ENCODE results near the gene AMY2A. TPM values are rescaled to one million over a fixed set of nuclear protein-coding genes. Genes with fewer than 3 reads are reported as not detected.
"Not testable (repeated sequence)": the region's sequence is repeated elsewhere in the genome, so short reads cannot be mapped to it uniquely, and the experiment has no call there.

Gene AMY2A
- total and polyA plus RNA-seq, 9 of the 15 experiments (the other 6 are each of a cell fraction or from before 2014, with no cell fraction given), result 0.33 TPM; not detected in 8

GRCh38 chr1:103576065-103576464, 41.2 kb upstream of the AMY2A start:
- Histone ChIP-seq H3K9me3 (replicated peaks; ENCODE audit: control insufficient read depth, insufficient read depth, low read depth, low read length) (no peaks in the 10 kb centered on the region), H3K4me2 (ENCODE audit: insufficient read depth, low read length) (no peak overlapping the region), H3K79me2 (ENCODE audit: control insufficient read depth, insufficient read depth, low read length) (no peaks in the 10 kb centered on the region), H4K20me1 (replicated peaks; ENCODE audit: control insufficient read depth, insufficient read depth, low read length) (no peaks in the 10 kb centered on the region), H3K27me3 (ENCODE audit: control insufficient read depth in 2 of 2, insufficient read depth in 2 of 2, low read length in 2 of 2) (no peaks in the 10 kb centered on the region), H3K27ac (ENCODE audit: extremely low read depth, low read depth, low read length) (no peak overlapping the region), H3K9ac (ENCODE audit: insufficient read depth in 1 of 2, low read depth in 2 of 2, low read length in 2 of 2) (no peak overlapping the region), H3K4me1 (replicated peaks in 1 of 2; ENCODE audit: control insufficient read depth in 2 of 2, insufficient read depth in 2 of 2, low read length in 2 of 2) (no peaks in the 10 kb centered on the region), H3K4me3 (no peak overlapping the region), H2AFZ (ENCODE audit: low read depth, low read length) (no peak overlapping the region), H3K9me1 (ENCODE audit: control insufficient read depth, insufficient read depth, low read length) (no peaks in the 10 kb centered on the region), H3K36me3 (ENCODE audit: control insufficient read depth, insufficient read depth, low read length) (no peaks in the 10 kb centered on the region)
- no TSS peak for BruUV-seq (replicated peaks)
- FAIRE-seq (no peak), DNase-seq (ENCODE audit: extremely low read depth in 1 of 4, low spot score in 3 of 4) (no peak), ATAC-seq (no peak)
- in situ Hi-C loops (cut with MboI) (no loop called here), intact Hi-C loops (cut with micrococcal nuclease) (no loop called here)
- TF ChIP-seq ZNF785 (CRISPR knock-in tag; IDR thresholded peaks at IDR 0.05) (no peak), TEAD2 (tag; IDR thresholded peaks at IDR 0.05) (no peak), CBX2 (IDR thresholded peaks at IDR 0.05; ENCODE audit: insufficient read depth, low read length, poor library complexity, severe bottlenecking) (no peak)
- POLR2A ChIA-PET, result no interaction called here
- CTCF ChIA-PET (ENCODE audit: low intra/inter-chr PET ratio), result no interaction called here

- H3K36me3 ChIP-seq (ENCODE audit: control insufficient read depth, insufficient read depth, low read length); H3K9me1 ChIP-seq (ENCODE audit: control insufficient read depth, insufficient read depth, low read length); CTCF ChIA-PET (ENCODE audit: low intra/inter-chr PET ratio); DNase-seq (ENCODE audit: extremely low read depth in 1 of 4, low spot score in 3 of 4); BruUV-seq (replicated peaks); ATAC-seq; H3K4me2 ChIP-seq (ENCODE audit: insufficient read depth, low read length); H3K4me3 ChIP-seq; H3K27me3 ChIP-seq (ENCODE audit: control insufficient read depth in 2 of 2, insufficient read depth in 2 of 2, low read length in 2 of 2); FAIRE-seq; H3K9ac ChIP-seq (ENCODE audit: insufficient read depth in 1 of 2, low read depth in 2 of 2, low read length in 2 of 2); H2AFZ ChIP-seq (ENCODE audit: low read depth, low read length); POLR2A ChIA-PET; H3K4me1 ChIP-seq (replicated peaks in 1 of 2; ENCODE audit: control insufficient read depth in 2 of 2, insufficient read depth in 2 of 2, low read length in 2 of 2); H4K20me1 ChIP-seq (replicated peaks; ENCODE audit: control insufficient read depth, insufficient read depth, low read length); in situ Hi-C loops (cut with MboI); H3K79me2 ChIP-seq (ENCODE audit: control insufficient read depth, insufficient read depth, low read length); H3K9me3 ChIP-seq (replicated peaks; ENCODE audit: control insufficient read depth, insufficient read depth, low read depth, low read length); H3K27ac ChIP-seq (ENCODE audit: extremely low read depth, low read depth, low read length); intact Hi-C loops (cut with micrococcal nuclease): not testable (repeated sequence)
- WGBS (ENCODE audit: insufficient coverage, low coverage, missing lambda C conversion rate), result 0% methylated on average over 3 of the region's 5 CpGs
Measured at GRCh38 chr1:103576784-103577183, 40.4 kb upstream of the AMY2A start.

All from K562 (cell line).